ENCODE data around the gene UBE2S. TPM values are rescaled to one million over a fixed set of nuclear protein-coding genes. Genes with fewer than 3 reads are reported as not detected.
A peak's percentile ranks its signal among the peaks of the same experiment; 100 is the strongest.
"Not testable (repeated sequence)": the region's sequence is repeated elsewhere in the genome, so short reads cannot be mapped to it uniquely, and the experiment has no call there.

Gene UBE2S
- total RNA-seq, 1 experiment from 2014 or later: 269 TPM

GRCh38 chr19:55442372-55442961 is 34.9 kb upstream of the UBE2S start:
- in situ Hi-C loops (cut with HindIII; ENCODE audit: low pct_unique_long_range_greater_than_20kb, low sequenced_read_pairs): no loop called here
- DNase-seq (ENCODE audit: low read depth, low spot score): no peak

- no peak for DNase-seq (ENCODE audit: low read depth, low spot score)
- in situ Hi-C loops (cut with HindIII; ENCODE audit: low pct_unique_long_range_greater_than_20kb, low sequenced_read_pairs): no loop called here
Measured at GRCh38 chr19:55441692-55442321, 34.2 kb upstream of the UBE2S start.

DNA sequence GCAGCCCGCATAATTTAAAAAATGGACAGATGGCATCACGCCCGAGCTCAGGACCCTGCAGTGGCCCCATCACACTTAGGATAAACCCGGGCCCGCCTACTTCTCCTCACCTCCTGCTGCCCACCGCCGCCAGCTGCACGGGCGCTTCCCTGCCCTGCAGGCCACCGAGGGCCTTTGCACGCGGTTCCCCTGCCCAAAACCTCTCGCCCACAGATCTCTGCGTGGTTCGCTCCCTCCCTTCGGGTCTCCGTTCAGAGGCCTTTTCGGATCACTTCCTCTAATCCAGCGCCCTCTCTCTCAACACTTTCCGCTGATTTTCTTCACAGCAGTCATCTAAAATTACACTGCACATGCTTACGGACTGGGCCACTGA is 33.7 kb upstream of the UBE2S start:
- in situ Hi-C loops (cut with HindIII; ENCODE audit: low pct_unique_long_range_greater_than_20kb, low sequenced_read_pairs): no loop called here
- no peak for DNase-seq (ENCODE audit: low read depth, low spot score)

DNA sequence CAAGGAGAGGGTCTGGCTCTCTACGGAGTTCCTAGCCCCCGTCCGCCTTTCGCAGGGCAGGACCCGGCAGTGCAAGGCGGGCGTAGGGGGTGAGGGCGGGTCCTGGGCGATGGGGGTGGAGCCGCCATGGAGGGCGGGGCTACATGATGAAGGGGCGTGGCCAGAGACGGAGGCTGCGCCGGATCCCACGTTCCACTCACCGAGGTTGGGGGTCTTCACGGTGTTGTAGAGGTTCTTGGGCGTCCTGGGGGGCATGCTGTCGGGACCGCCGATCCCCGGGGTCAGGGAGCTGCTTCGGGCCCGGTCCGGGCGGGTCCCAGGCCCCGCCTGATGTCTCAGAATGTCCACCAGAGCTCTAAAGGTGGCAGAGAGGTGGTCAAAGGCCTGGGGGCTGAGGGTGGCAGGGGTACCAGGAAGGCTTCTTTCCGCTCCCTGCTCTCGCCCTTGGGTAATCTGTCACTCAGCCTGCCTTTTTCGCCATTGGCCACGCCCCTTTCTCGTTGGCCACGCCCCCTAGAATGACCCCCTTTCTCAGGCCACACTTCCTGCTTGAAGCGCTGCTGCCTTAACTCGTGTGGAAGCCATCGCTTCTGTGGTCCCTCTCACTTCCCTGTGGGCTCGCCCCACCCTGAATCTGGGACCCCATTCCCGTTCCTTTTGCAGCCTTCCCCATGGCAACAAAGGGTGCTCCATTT is 33.0 kb upstream of the UBE2S start:
- in situ Hi-C loops (cut with HindIII; ENCODE audit: low pct_unique_long_range_greater_than_20kb, low sequenced_read_pairs): no loop called here

DNA sequence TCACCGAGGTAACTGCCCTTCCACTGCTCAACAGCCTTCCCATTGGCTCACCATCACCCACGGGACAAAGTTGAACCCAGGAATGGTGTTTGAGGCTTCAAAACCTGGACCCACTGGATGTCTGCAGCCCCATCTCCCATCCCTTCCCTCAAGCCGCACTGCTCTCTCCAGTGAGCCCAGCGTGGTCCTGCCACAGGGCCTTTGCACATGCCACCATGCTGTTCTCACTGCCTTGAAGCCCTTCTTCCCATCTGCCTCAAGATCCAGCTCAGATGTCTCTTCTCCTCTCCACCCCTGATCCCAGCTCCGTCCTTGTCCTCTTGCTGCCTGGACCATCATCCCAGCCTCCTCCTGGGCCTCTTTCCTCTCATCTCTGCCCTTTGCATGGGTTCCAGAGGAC is 31.5 kb upstream of the UBE2S start:
- DNase-seq (ENCODE audit: low read depth, low spot score): no peak
- in situ Hi-C loops (cut with HindIII; ENCODE audit: low pct_unique_long_range_greater_than_20kb, low sequenced_read_pairs): no loop called here

More for the DNA sequence above, 33.0 kb upstream of the UBE2S start:
- peak; percentile 30 for DNase-seq (ENCODE audit: low read depth, low spot score)

GRCh38 chr19:55437410-55437809 is 29.8 kb upstream of the UBE2S start:
- in situ Hi-C loops (cut with HindIII; ENCODE audit: low pct_unique_long_range_greater_than_20kb, low sequenced_read_pairs): no loop called here
- peak; percentile 70 for DNase-seq (ENCODE audit: low read depth, low spot score)

- DNase-seq (ENCODE audit: low read depth, low spot score): no peak
- in situ Hi-C loops (cut with HindIII; ENCODE audit: low pct_unique_long_range_greater_than_20kb, low sequenced_read_pairs): no loop called here
Measured at GRCh38 chr19:55436847-55437246, 29.3 kb upstream of the UBE2S start.

DNA sequence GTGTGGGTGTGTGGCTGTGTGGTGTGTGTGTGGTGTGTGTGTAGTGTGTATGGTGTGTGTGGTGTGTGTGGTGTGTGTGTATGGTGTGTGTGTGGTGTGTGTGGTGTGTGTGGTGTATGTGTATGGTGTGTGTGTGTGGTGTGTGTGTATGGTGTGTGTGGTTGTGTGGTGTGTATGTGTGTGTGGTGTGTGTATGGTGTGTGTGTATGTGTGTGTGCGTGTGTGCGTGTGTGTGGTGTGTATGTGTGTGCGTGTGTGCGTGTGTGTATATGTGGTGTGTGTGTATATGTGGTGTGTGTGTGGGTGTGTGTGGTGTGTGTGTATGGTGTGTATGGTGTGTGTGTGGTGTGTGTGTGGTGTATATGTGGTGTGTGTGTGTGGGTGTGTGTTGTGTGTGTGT is 27.4 kb upstream of the UBE2S start:
- no peak for DNase-seq (ENCODE audit: low read depth, low spot score)
- in situ Hi-C loops (cut with HindIII; ENCODE audit: low pct_unique_long_range_greater_than_20kb, low sequenced_read_pairs): no loop called here

DNA sequence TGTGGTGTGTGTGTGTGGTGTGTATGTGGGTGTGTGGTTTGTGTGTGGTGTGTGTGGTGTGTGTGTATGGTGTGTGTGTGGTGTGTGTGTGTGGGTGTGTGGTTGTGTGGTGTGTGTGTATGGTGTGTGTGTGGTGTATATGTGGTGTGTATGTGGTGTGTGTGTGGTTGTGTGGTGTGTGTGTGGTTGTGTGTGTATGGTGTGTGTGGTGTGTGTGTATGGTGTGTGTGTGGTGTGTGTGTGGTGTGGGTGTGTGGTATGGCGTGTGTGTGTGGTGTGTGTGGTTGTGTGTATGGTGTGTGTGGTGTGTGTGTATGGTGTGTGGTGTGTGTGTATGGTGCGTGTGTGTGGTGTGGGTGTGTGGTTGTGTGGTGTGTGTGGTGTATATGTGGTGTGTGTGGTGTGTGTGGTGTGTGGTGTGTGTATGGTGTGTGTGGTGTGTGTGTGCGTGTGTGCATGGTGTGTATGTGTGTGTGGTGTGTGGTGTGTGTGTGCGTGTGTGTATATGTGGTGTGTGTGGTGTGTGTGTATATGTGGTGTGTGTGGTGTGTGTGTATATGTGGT is 26.9 kb upstream of the UBE2S start:
- DNase-seq (ENCODE audit: low read depth, low spot score): no peak
- in situ Hi-C loops (cut with HindIII; ENCODE audit: low pct_unique_long_range_greater_than_20kb, low sequenced_read_pairs): no loop called here

GRCh38 chr19:55433292-55433691 is 25.7 kb upstream of the UBE2S start:
- in situ Hi-C loops (cut with HindIII; ENCODE audit: low pct_unique_long_range_greater_than_20kb, low sequenced_read_pairs): no loop called here

DNA sequence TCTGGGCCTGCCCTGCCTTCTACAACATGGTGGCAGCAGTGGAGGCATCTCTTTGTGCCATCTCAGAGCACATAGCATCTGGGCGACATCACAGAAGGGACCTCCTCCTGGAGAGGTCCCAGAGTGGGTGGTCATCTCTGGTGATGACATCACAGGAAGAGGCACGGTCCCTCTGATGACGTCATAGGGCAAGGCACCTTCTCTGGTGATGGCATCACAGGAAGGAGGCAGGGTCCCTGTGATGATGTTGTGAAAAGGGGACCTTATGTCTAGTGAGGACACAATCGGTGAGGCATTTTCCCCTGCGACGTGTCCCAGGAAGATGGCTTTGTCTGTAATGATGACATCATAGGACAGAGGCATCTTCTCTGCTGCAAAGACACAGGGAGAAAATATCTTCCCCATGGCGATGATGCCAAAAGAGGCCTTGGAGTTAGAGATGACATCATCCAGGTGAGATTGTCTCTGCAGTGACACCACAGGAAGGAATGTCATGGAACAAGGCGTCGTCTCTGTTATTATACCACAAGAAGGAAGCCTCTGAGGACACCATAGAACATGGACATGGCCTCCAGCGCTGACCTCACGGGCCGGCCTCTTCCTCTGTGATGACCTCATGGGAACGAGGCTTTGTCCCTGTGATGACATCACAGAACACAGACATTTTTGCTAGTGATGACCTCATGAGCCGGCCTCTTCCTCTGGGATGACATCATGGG is 24.8 kb upstream of the UBE2S start:
- DNase-seq (ENCODE audit: low read depth, low spot score): no peak
- in situ Hi-C loops (cut with HindIII; ENCODE audit: low pct_unique_long_range_greater_than_20kb, low sequenced_read_pairs): no loop called here

More at GRCh38 chr19:55433292-55433691, 25.7 kb upstream of the UBE2S start:
- no peak for DNase-seq (ENCODE audit: low read depth, low spot score)

GRCh38 chr19:55431183-55431582 is 23.6 kb upstream of the UBE2S start:
- DNase-seq (ENCODE audit: low read depth, low spot score): no peak
- in situ Hi-C loops (cut with HindIII; ENCODE audit: low pct_unique_long_range_greater_than_20kb, low sequenced_read_pairs): no loop called here

DNA sequence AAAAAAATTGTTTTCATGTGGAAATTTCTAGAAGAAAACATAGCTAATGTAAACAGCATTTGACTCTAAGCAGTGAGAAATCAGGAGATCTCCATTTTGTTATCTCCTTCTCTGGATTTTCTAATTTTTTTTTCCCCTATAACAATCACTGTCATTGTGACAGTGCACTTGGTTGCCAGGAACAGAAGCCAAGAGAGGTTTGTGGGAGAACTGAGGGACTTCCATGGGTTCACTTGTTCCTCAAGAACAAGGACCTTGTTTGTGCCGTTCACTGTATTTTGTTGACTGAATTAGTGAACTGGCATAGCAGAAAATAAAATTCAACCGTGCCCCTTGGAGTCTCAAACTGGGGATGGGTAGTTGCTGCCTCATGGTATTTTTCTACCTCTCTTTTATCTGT is 18.5 kb upstream of the UBE2S start:
- in situ Hi-C loops (cut with HindIII; ENCODE audit: low pct_unique_long_range_greater_than_20kb, low sequenced_read_pairs): no loop called here
- peak; percentile 92 for DNase-seq (ENCODE audit: low read depth, low spot score)

- no peak for DNase-seq (ENCODE audit: low read depth, low spot score)
- in situ Hi-C loops (cut with HindIII; ENCODE audit: low pct_unique_long_range_greater_than_20kb, low sequenced_read_pairs): no loop called here
Measured at GRCh38 chr19:55424518-55424917, 16.9 kb upstream of the UBE2S start.

- in situ Hi-C loops (cut with HindIII; ENCODE audit: low pct_unique_long_range_greater_than_20kb, low sequenced_read_pairs): no loop called here
- no peak for DNase-seq (ENCODE audit: low read depth, low spot score)
Measured at GRCh38 chr19:55423225-55424005, 15.8 kb upstream of the UBE2S start.

- DNase-seq (ENCODE audit: low read depth, low spot score); in situ Hi-C loops (cut with HindIII; ENCODE audit: low pct_unique_long_range_greater_than_20kb, low sequenced_read_pairs): not testable (repeated sequence)
Measured at GRCh38 chr19:55421281-55421680, 13.7 kb upstream of the UBE2S start.

DNA sequence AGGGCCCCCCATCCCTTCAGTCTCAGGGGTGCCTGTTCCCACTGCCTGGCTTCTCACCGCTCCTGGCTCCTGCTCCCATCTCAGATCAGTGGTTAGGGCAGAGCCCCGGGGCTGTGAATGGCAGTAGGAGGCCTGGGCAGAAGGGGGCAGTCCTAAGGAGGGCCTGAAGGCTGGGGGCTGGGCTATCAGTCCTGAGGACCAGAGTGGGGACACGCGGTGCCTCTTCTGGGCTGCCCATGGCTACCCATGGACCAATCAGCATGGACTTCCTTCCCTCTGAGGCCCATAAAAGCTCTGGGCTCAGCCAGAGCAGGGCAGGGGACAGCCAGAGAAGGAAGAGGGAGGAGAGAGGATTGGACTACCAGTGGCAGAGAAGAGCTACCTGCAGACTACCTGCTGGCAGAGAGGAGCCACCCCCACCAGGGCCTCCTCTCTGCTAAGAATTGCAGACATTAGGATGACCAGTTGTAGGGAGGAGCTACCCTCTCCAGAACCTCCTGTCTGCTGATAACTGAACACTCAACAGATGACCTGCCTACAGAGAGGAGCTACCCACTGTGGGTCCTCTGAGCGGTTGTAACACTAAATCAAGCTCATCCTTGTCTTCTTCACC is 12.1 kb upstream of the UBE2S start:
- in situ Hi-C loops (cut with HindIII; ENCODE audit: low pct_unique_long_range_greater_than_20kb, low sequenced_read_pairs): no loop called here
- no peak for DNase-seq (ENCODE audit: low read depth, low spot score)

Data from SK-MEL-5 (cell line).